Inferior parietal cortex (tissue), 1 donor: ENCODE results near the gene ADIPOR2.

Experiments used
- DNase-seq: peaks from one replicate; pipeline ENCODE4 v3.0.0-alpha.2; 2016; ENCODE audit errors: extremely low spot score

ADIPOR2 gene

DNA sequence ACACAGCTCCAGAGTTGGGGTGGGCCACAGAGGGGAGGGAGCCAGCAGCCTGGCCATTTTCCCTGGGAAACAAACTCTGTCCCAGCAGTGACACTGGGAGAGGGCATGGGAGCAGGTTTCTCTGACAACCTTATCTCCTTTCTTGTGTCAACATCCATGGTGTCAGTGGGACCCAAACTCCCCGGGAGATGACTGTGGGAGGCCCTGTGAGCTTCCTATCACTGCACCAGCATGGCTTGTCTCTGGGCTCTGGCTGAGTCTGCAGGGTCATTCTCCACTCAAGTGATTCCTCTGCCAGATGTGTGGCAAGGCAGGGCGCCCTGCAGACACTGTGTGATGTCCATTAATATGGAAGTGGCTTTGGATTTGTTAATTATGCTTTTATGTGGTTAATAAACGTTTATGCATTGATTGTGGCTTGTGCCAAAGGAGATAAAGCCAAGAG is 139.6 kb downstream of the ADIPOR2 start:
- no peak for DNase-seq

DNA sequence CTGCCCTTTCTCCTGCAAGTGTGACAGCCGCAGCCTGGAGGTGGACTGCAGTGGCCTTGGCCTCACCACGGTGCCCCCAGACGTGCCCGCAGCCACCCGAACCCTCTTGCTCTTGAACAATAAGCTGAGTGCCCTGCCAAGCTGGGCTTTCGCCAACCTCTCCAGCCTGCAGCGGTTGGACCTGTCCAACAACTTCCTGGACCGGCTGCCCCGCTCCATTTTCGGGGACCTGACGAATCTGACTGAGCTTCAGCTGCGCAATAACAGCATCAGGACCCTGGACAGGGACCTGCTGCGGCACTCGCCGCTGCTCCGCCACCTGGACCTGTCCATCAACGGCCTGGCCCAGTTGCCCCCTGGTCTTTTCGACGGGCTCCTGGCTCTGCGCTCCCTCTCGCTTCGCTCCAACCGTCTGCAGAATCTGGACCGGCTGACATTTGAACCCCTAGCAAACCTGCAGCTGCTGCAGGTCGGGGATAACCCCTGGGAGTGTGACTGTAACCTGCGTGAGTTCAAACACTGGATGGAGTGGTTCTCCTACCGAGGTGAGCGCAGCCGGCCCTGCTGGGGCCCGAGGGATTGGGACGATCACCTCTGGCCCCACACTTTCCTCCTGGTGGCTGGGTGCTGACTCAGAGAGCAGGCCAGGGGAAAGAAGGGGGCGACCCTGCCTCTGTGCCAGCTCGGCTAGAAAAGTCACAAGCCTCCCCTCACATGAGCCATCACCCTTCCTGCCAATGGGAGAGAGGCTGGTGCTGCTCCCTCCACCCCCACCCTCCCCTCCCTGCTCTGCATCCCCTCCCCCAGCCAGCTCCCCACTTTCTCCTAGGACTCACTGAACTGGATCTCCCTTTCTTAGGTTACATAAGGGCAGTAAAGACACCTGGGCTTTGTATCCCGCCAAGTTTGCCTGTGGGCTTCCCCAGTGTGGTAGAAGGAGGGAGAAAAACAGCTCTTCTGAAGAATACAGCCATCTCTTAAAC is 140.4 kb downstream of the ADIPOR2 start:
- no peak for DNase-seq

DNA sequence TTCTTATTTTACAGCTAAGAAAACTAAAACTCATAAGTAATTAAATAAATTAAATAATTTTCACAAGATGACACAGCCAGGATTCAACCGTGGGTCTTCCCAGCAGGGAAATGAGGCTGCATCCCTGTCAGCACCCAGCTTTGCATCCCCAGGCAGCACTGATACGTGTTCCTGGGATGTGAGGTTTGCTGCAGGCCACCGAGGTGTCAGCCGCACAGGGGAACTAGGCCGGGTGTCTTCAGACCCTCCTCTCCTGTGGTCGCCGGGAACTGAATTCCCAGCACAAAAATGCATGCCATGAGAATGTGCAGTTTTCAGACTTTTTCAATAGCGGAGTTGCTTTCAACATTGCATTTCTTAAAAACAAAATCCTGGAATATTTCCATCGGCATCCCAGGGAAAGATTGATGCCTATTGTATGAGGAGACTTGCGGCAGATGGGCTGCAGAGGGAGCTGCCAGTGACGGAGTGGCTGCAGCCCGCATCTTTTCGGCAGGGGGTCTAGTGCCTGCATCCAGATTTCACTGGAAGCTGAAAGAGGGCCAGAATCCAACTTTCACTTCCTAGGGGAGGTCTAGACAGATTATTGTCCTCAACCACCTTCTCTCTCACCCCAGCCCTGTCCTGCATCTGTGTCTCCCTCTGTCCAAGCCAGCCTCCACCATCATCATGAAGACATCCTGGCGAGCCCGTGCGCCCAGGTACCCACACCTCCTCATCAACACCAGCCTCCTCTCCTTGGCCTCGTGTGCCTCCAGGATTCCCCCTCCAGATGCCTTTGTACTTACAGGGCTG is 142.1 kb downstream of the ADIPOR2 start:
- no peak for DNase-seq

DNA sequence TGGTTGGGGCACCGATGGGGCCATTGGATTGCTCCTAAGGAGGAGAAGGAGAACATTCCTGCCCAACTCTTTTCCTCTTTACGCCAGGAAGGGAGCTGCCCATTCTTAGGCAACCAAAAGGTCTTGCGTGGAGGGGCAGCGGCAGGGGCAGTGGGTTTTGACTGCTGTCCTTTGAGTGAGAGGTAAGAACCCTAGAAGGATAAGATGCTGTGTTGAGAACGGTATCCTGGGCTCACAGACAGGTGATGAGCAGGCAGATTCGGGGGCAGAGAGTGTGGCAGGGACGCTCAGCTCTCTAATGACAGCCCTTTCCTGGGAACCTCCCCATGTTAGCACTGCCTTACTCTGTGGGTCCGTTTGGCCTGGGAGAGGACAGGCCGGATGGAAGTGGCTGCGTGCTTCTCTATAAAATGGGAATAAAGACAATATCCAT is 142.7 kb downstream of the ADIPOR2 start:
- DNase-seq = no peak

DNA sequence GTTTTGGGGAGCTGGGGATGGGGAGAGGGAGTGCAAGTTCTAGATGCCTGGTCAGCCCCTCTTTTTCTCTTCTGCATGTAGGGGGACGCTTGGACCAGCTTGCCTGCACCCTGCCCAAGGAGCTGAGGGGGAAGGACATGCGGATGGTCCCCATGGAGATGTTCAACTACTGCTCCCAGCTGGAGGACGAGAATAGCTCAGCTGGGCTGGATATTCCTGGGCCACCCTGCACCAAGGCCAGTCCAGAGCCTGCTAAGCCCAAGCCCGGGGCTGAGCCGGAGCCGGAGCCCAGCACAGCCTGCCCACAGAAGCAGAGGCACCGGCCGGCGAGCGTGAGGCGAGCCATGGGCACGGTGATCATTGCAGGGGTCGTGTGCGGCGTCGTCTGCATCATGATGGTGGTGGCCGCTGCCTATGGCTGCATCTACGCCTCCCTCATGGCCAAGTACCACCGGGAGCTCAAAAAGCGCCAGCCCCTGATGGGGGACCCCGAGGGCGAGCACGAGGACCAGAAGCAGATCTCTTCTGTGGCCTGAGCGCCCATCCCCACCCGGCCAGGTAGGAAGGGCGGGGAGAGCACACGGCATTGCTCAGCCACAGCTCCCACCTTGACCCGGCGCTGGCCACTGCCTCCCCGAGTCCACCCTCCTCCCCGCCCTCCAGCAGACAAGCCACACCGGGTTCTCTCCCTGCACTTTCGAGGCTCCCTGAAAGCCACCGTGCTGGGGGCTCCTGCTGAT is 143.5 kb downstream of the ADIPOR2 start:
- DNase-seq = no peak

DNA sequence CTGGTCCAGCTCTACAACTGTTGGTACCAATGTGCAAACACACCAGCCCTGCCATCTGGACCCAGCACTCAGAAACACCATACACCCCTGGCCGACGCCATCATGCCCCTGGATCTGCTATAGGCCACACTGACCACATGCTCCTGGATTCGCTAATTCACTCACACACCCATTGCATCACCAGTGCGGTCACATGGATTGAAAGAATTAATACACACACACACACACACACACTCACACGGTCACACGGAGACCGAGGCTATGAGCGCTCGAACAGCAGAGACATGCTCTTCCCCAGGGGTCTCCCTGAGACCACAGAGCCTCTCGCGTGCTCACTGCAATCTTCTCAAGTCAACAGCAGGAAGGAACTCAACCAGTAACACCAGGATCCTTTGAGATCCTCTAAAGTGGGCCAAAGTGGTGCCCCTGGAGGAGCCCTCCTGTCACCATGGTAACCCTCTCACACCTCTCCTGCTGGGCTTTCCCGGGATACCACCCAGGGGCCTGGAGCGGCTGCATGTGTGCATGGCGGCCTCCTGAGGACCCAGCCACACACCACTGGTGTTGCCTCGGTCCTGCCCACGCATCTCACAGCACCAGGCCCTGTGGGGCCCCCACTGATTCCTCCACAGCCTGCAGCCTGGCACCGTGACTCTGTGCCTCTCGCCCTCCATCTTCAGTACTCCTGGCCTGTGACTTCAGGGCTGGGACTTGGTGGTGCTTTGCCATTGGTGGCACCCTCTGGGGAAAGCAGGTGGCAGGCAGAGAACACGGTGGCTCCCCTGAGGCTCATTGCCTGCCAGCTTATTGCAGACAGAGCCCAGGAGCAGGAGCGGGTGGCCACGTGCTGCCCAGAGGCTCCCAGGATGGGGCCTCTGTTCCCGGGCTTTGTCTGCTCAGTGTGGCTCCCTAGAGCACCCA is 144.6 kb downstream of the ADIPOR2 start:
- no peak for DNase-seq

DNA sequence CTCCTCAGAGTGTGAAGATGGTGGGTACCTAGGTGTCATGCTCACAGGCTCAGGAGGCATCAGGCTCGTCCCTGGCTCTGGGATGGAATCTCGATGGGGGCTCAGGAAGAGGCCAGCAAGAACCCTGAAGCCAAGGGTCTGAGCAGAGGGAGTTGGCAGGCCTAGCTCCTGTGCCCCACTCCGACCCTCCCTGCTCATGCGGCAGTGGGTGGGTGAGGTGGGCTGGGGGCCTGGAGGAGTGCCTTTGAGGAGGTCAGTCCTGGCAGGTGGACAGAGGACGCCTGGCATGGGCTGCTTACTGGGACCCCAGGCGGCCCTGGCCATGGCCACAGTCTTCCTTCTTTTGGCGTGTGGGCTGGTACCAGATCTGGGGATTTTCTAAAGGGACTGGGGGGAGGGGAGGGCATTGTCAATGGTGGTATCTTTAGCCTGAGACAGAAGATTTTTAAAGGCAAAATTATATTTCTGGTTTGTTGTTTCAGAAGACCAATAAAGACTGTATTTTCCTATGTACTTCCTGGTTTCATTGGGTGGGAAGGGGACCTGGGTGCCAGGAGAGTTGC is 145.5 kb downstream of the ADIPOR2 start:
- no peak for DNase-seq

DNA sequence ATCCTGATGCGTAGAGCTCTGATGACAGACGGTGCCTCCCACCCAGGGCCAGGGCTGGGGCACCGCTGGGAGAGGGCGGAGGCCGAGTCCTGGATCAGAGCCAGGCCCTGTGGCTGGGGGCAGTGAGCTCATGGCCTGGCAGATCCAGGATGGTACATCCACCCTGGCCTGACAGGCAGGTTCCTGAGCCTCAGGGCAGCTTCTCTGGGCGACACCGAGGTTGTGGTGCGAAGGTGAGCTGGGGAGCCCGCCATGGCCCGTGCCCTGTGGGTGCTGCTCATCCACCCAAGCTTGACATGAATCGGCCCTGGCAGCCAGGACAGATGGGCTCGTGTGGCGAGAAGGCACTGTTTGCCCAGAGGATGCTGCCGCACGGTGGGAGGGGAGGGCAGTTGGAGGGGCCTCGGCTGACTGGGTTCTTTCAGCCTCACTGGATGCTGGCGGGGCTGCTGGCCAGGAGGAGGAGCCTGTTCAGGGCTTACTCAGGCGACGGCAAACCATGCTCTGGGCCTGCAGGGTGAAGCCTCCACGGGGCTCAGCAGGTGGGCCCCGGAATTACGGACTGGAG is 146.1 kb downstream of the ADIPOR2 start:
- DNase-seq = no peak

DNA sequence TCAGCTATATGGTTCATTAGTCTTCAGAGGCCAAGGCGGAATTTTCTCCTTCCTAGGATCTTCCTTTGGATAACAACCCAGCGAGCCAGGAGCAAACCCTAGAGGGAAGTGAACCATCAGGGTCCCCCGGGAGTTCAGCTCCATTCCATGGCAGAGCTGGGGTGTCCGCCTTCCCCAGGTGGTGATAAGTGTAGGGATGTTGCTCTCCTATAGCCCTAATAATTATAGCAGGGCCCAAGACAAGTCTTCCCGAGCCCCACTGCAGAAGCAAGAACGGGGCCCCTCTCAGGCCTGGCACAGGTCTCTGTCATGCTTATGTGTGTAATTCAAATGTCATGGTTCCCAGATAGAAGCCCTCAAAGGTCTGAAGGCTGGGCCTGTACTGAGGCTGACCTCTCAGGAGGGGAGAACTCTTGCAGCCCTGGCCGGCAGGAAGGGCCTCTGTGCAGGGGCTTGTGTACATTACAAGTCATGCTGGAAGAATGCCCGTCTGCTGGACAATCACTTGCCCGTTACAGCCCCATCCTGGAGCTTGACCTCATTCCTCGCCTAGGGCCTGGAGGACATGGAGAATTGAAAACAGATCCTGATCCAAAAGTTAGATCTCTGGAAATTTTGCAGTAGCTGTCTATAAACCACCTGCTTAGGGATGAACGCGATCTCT is 146.8 kb downstream of the ADIPOR2 start:
- DNase-seq = no peak
